HG02973 (cell line): ENCODE results near the gene GRK7.
"Not testable (repeated sequence)": the region's sequence is repeated elsewhere in the genome, so short reads cannot be mapped to it uniquely, and the experiment has no call there.

Source experiments
- ATAC-seq: cut with Tn5 transposase; IDR thresholded peaks from one replicate; pipeline ENCODE4 v1.9.1; 2021; ENCODE audit warnings: moderate library complexity; ENCODE audit not compliant: unreplicated experiment

The GRK7 gene

DNA sequence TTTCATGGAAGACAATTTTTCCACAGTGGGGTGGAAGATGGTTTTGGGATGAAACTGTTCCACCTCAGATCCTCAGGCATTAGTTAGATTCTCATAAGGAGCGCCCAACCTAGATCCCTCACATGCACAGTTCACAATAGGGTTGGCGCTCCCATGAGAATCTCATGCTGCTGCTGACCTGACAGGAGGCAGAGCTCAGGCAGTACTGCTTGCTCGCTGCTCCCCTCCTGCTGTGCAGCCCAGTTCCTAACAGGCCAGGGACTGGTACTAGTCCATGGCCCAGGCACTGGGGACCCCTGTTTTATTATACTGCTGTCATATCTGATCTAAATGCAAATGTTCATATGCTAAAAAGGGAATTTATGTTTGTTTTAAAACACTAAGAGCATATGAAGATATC is 9.8 kb upstream of the GRK7 start:
- ATAC-seq = no peak

DNA sequence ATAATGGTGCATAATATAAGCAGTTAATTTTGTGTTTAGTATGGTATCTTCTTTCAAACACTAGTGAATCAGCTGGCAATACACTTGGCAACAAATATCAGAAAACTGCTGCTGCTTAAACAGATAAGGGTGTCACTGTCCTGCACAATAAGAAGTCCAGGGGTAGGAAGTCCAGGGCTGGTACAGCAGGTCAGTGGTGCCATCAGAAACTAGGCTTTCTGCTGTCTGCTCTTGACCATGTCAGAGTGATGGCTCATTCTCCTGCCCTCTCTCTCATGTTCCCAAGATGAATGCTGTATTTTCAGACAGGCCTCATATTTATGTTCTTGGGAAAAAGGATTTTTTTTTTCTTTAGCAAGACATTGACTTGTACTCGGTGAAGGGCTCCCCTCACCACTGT is 9.2 kb upstream of the GRK7 start:
- no peak for ATAC-seq

DNA sequence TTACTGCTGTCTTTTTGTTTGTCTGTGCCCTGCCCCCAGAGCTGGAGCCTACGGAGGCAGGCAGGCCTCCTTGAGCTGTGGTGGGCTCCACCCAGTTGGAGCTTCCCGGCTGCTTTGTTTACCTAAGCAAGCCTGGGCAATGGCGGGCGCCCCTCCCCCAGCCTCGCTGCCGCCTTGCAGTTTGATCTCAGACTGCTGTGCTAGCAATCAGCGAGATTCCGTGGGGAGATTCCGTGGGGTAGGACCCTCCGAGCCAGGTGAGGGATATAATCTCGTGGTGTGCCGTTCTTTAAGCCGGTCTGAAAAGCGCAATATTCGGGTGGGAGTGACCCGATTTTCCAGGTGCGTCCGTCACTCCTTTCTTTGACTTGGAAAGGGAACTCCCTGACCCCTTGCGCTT is 656 bp upstream of the GRK7 start:
- ATAC-seq = not testable (repeated sequence)

DNA sequence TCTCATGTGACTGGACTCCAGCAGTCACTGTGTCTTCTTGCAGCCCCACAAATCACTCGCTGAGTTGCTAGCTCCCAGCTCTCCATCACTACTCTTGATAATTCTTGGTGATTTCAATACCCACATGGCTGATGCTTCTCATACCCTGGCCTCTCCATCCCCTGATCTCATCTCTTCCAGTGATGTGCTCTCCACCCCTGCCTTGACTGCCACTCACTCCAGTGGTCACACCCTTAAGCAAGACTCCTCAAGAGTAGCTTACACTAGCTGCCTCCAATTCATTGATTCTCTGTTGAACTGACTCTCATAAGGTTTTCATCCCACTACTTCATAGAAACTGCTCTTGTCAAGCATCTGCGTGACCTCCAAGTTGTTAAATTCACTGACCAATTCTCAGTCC is 837 bp downstream of the GRK7 start:
- no peak for ATAC-seq

DNA sequence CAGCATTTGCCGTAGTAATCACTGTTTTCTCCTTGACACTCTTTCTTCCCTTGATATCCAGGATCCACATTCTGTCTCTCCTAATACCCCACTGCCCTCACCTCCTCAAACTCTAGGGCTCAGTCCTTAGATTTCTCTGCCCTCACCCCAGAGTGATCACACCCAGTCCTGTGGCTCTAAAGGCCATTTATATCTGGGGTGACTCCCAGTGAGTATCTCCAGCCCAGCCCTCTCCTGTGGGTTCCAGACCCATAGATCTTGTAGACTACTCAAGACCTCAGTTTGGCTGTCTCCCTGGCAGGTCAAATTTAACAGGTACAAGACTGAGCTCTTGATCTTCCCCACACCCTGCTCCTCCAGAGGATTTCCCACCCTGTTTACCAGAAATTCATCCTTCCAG is 1.3 kb downstream of the GRK7 start:
- ATAC-seq = no peak

DNA sequence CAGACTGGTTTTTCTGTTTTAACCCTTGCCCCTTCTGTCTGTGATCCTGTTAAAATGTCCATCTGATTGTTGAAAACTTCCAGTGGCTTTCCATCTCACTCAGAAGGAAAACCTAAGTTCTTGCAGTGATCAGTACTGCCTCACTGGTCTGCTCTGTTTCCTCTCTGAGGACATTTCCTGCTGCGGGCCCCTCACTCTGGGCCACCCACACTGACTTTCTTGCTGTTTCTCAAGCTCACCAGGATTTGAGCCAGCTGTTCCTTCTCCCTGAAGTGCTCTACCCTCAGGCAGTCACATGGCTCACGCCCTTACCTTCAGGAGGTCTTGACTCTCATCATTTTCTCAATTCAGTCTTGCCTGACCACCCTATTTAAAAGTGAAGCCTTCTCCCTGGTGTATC is 1.8 kb downstream of the GRK7 start:
- ATAC-seq = no peak

DNA sequence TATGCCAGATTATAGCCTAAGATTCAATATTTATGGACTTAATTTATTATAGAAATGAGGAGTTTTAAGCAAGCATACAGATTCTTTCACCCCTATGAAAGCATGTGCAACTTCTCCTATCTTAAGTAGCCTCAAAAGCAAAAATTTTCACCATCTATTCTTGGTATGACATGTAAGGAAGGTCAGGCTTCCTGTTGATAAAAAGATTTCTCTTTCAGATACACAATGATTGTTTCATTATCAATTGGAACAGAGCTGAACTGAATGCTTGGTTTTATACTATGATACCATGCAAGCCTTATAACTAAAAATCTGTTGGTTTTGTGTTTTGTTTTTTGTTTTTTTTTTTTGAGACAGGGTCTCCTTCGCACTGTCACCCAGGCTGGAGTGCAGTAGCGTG is 3.9 kb downstream of the GRK7 start:
- no peak for ATAC-seq

DNA sequence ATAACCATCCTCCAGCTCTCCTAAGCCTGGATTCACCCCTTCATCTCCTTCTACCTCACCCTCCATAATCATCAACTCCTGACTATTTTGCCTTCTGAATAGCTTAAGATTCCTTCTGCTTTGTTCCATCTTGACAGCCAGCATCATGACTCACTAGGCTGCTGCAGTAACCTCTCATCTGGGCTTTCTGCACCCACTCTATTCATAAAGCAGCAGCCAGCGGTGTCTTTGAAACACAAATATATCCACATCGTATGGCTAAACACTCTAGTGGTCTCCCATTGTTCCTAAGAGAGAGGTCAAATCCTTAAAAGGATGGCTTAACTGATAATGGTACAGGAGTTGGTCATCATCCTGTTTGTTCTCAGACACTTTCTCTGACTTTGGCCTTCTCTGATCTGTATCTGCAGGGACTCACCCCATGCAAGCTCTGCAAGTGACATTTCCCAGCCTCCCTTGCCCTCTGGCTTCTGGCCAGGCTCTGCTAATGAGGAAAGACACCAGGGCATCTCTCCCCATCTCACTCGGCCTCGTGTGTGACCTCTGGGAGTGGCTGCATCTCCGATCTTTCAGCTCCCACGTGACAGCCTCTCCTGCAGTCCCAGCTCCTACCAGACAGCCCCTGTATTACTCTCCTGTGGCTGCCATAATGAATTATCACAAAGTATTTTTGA is 6.2 kb downstream of the GRK7 start:
- no peak for ATAC-seq

DNA sequence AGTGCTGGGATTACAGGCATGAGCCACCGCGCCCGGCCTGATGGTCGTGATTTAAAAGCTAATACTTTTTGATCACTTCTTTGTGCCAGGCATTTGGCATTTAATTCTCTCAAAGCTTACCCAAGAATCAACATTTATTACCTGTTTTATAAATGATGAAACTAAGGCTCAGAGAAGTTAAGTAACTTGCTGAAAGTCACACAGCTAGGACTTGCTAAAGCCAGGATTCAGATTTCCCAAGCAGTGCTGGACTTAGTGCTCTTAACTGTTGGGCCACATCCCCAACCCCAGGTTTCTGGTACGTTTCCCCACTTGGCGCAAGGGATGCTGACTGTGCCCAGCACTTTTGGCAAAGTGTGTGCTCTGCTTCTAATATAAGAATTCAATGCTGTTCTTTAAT is 10.5 kb downstream of the GRK7 start:
- no peak for ATAC-seq

DNA sequence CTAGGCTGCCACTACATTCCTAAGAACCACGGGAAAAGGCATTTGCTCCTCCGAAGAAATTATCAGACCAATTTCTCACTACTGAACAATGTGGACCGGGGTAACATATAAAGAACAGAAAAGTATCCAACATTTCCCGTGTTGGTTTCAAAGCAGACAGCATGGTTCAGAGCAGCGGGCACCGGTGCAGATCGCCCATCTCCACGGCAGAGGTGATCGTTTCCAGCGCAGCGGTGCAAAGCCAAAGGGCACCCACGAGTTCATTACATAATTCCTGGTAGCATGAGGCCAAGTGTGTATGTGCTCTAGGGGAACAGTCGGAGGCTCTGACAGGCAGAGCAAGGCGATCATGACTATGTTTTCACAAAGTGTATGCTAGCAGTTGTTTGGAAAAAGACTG is 13.2 kb downstream of the GRK7 start:
- no peak for ATAC-seq

DNA sequence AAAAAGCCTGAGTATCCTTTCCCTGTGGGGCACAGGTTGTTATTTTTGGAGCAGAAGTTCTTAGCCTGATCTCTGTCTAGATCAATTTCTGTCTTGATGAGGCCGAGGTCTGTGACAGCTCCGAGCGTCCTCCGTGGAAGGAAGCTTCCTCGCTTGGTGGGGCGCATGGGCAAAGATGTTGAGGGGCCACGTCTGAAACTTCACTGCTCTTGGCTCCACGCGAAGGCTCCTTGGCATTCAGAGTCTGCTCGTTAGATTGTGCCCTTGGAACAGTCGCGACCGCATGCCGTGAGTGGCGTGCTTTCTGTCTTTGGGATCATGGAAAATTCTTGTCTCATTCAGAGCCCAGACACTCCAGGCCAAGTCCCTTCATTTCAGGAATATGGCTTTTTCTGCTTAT is 13.7 kb downstream of the GRK7 start:
- ATAC-seq = no peak

DNA sequence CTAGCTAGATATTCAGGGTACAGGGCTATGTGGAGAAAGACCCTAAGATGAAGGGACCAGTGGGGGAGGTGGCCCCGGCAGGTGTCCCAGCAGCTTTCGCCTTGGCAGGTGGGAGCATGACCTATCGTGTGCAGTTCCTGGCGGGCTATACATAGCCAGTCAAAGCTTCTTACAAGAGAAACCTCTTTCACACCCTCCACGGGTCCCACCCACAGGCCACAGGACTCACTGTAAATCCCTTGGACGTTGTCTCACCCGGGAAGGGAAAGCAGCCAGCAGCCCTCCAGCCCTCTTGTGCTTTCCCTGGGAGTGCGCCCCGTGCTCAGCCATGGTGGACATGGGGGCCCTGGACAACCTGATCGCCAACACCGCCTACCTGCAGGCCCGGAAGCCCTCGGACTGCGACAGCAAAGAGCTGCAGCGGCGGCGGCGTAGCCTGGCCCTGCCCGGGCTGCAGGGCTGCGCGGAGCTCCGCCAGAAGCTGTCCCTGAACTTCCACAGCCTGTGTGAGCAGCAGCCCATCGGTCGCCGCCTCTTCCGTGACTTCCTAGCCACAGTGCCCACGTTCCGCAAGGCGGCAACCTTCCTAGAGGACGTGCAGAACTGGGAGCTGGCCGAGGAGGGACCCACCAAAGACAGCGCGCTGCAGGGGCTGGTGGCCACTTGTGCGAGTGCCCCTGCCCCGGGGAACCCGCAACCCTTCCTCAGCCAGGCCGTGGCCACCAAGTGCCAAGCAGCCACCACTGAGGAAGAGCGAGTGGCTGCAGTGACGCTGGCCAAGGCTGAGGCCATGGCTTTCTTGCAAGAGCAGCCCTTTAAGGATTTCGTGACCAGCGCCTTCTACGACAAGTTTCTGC is 15.0 kb downstream of the GRK7 start:
- ATAC-seq = no peak

DNA sequence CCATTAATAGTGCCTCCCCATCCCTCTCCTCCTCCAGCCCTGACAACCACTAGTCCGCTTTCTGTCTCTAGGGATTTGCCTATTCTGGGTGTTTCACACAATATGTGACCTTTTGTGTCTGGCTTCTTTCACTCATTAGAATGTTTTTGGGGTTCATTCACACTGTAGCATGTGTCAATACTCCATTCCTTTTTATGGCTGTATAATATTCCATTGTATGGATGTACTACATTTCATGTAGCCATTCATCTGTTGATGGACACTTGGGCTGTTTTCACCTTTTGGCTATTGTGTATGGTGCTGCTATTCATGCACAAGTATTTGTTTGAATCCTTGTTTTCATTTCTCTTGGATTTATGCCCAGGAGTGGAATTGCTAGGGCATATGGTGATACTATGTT is 16.5 kb downstream of the GRK7 start:
- ATAC-seq = no peak

DNA sequence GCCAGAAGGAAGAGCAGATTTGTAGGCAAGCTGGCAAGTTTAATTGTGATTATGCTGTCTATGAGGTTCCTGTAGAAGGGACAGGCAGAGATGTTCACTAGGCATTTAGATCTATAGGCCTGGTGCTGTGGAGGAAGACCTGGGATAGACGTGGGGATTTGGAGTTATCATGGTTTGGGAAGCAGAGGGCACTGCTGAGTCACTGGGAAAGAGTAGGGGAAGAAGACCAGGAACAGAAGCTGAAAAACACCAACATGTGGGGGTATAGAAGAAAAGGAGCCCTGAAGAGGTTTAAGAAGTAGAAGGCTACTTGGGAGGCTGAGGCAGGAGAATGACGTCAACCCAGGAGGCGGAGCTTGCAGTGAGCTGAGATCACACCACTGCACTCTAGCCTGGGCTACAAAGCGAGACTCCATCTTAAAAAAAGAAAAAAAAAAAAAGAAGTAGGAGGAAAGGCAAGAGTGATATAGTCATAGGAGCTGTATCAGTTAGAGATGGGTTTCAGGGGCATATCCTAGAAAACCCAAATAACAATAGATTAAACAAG is 19.3 kb downstream of the GRK7 start:
- no peak for ATAC-seq

DNA sequence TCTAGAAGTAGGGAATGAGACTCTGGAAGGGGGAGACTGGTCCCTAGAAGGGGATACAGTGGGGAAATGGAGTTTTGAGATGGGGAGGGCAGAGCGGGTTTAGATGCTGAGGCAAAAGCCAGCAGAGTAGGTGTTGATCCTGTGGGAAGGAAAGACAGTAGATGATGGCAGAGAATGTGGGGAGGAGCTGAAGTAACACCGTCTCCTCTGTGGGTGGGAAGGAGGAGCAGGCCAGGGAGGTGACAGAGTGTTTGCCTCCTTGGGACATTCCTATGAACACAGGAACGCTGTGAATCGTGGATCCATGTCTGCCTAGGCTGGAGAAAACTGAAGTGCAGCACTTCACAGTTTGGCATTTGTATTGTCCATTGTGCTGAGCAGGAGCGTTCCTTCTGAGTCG is 20.4 kb downstream of the GRK7 start:
- ATAC-seq = no peak

DNA sequence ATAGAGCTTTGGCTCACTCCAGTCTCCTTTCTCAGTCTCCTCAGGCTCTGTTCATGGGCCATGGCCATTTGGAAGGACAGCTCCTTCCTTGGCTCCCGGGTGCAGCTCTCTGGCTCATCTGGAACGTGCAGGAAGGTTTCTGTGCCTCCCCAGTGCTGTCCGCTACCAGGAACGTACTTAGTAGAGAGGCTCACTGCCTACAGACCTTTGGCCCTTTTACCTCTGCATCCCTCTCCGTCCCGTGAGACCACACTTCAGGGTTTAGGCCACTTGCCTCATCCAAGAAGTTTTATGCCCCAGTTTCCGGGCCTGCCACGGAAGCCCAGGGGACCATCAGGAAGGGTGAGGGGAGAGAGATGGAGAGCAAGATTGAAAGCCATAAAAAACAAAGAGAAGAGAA is 20.9 kb downstream of the GRK7 start:
- no peak for ATAC-seq

DNA sequence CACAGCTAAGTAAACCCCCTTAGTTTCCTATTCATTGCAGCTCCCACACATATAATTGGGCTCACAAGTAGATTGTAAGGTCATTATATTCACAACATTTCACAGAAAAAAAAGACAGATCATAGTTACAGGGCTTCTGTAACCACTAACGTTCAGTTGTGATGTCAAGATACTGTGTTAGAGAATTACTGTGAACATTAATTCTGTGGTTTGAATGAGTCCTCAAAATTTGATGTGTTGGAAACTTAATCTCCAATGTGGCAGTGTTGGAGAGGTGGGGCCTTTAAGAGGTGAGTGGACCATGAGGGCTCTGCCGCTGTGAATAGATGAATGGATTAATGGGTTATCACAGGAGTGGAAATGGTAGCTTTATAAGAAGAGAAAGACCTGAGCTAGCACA is 21.3 kb downstream of the GRK7 start:
- ATAC-seq = no peak

DNA sequence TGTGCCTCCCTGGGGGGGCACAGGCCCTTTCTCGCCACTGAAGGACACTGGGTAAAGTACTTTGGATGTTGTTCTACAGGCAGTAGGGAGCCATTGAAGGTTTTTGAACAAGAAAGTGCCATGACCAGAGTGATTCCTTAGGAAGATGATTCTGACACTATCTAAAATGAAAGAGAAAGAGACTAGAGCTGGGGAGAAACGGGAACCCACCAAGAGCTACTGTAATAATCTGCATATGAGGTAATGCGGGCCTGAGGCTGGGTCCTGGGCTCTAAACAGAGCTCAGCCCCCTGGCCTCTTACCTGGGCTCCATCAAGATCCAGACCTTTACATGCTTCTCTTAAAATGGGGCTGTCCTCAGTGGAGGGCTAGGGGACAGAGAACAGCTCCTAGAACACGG is 24.9 kb downstream of the GRK7 start:
- ATAC-seq = no peak

DNA sequence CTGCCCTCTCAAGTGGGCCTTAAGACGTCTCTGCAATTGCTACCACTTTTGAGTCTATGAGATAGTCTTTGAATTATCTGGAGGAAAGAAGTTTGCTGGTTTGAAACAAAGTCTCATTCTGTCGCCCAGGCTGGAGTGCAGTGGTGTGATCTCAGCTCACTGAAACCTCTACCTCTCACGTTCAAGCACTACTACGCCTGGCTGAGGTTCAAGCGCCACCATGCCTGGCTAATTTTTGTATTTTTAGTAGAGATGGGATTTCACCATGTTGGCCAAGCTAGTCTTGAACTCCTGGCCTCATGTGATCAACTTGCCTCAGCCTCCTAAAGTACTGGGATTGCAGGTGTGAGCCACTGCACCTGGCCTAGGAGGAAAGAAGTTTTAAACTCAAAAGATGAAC is 25.5 kb downstream of the GRK7 start:
- ATAC-seq = not testable (repeated sequence)

DNA sequence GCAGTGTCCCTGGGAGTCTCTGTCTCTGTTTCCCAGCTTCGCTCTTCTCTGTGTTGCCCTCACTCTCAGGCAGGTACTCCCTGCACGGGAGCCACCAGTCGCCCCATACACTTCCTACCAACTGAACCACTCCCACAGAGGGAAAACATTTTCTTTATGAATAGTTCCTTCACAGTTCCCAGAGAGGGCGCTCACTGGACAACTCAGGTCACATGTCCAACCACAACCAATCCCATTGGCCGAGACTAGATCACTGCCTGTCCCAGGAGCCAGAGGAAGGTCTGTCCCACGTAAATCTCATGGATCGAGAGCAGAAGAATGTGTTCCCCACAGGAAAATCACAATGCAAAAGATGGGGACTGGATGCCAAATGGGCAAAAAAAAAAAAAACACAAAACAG is 26.1 kb downstream of the GRK7 start:
- ATAC-seq = no peak

DNA sequence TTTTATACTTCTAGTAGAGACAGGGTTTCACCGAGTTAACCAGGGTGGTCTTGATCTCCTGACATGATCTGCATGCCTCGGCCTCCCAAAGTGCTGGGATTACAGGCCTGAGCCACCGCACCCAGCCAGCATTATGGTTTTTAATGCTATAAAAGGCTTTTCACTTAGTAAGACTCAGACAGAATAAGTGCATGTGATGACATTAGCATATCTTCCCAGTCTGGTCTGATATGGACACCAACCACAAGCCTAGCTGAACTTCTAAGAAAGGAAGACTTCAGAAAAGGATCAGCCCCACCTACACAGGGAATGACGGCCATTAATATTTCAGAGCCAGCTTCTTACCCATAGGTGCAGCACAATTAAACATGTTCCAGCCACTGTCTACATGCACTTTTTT is 27.0 kb downstream of the GRK7 start:
- ATAC-seq = no peak

DNA sequence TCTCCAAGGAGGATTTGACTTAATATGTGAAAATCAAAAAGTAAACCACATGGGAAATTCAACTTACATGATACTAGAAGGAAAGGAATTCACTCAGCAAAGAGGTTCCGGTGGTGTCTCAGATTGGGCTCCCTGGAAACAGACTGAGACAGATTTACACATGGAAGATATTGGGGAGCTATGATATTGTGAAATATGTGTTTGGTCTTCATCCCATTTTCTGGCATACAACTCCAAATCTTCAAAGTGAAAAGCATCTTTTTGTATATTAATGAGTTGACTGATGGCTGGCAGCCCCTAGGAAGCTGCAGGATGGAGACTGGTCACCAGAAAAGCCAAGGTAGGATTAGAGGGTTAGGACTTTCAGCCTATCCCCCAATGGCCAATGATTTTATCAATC is 29.3 kb downstream of the GRK7 start:
- no peak for ATAC-seq
